NOMO-1 treated with dmso at 0.1 percent for 144 hours (cell line): ENCODE data around the gene FIS1.
A peak's percentile ranks its signal among the peaks of the same experiment; 100 is the strongest.
"Not testable (repeated sequence)": the region's sequence is repeated elsewhere in the genome, so short reads cannot be mapped to it uniquely, and the experiment has no call there.

Experiments
- DNase-seq: peaks from one replicate; lab custom pipeline; 2025; ENCODE audit not compliant: unreplicated experiment; lab: John Stamatoyannopoulos, UW

FIS1 gene

GRCh38 chr7:101244375-101245146 lies at the start of gene FIS1:
FIS1 (minus strand) TSS chr7:101245081; CDS start chr7:101245004, 77 bp downstream.
- peak; percentile 97 for DNase-seq

GRCh38 chr7:101294039-101294831 lies 49.4 kb upstream of the FIS1 start:
- DNase-seq: no peak

GRCh38 chr7:101293069-101294021 lies 48.5 kb upstream of the FIS1 start:
- not testable (repeated sequence) for DNase-seq

GRCh38 chr7:101292566-101292965 lies 47.7 kb upstream of the FIS1 start:
- not testable (repeated sequence) for DNase-seq

- not testable (repeated sequence) for DNase-seq
Measured at GRCh38 chr7:101290186-101291037, 45.5 kb upstream of the FIS1 start.

GRCh38 chr7:101289687-101290086 lies 44.8 kb upstream of the FIS1 start:
- DNase-seq: not testable (repeated sequence)

GRCh38 chr7:101288439-101288838 lies 43.6 kb upstream of the FIS1 start:
- no peak for DNase-seq

GRCh38 chr7:101287032-101287431 lies 42.2 kb upstream of the FIS1 start:
- DNase-seq: no peak

- not testable (repeated sequence) for DNase-seq
Measured at GRCh38 chr7:101285880-101286279, 41.0 kb upstream of the FIS1 start.

- DNase-seq: no peak
Measured at GRCh38 chr7:101285171-101285570, 40.3 kb upstream of the FIS1 start.

- not testable (repeated sequence) for DNase-seq
Measured at GRCh38 chr7:101280912-101281311, 36.0 kb upstream of the FIS1 start.

GRCh38 chr7:101278461-101279292 lies 33.8 kb upstream of the FIS1 start:
- no peak for DNase-seq

GRCh38 chr7:101277155-101277554 lies 32.3 kb upstream of the FIS1 start:
- DNase-seq: no peak

GRCh38 chr7:101273206-101273605 lies 28.3 kb upstream of the FIS1 start:
- no peak for DNase-seq

- no peak for DNase-seq
Measured at GRCh38 chr7:101271021-101271420, 26.1 kb upstream of the FIS1 start.

GRCh38 chr7:101269664-101270063 lies 24.8 kb upstream of the FIS1 start:
- no peak for DNase-seq

GRCh38 chr7:101265622-101266516 lies 21.0 kb upstream of the FIS1 start:
- DNase-seq: no peak

GRCh38 chr7:101264102-101264706 lies 19.3 kb upstream of the FIS1 start:
- DNase-seq: not testable (repeated sequence)
